GM04503 (cell line): ENCODE measurements around the gene CPLX3.

ENCODE experiments used
- DNase-seq: peaks from one replicate; pipeline ENCODE4 v3.0.0-alpha.2; 2012; ENCODE audit warnings: low read depth

Gene CPLX3

GRCh38 chr15:74788042-74788682 lies 38.3 kb upstream of the CPLX3 start:
- no peak for DNase-seq

GRCh38 chr15:74788683-74789151 lies 37.7 kb upstream of the CPLX3 start:
- DNase-seq = no peak

GRCh38 chr15:74789171-74789631 lies 37.2 kb upstream of the CPLX3 start:
- DNase-seq = no peak

DNA sequence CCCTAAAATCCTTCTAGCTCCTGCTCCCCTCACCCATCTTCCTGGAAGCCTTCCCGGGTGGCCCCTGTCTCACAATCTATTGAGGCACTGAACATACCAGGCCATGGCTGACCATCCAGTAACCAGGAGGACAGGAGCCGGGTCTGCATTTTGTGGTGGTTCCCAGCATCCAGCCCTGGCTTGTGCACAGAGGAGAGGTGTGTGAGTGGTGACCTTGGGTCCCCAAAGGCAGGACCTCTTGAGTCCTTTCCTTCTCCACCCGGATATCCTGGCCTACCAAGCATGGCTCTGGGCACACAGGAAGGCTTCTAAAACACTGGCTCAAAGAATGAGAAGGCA lies 36.7 kb upstream of the CPLX3 start:
- DNase-seq = no peak

DNA sequence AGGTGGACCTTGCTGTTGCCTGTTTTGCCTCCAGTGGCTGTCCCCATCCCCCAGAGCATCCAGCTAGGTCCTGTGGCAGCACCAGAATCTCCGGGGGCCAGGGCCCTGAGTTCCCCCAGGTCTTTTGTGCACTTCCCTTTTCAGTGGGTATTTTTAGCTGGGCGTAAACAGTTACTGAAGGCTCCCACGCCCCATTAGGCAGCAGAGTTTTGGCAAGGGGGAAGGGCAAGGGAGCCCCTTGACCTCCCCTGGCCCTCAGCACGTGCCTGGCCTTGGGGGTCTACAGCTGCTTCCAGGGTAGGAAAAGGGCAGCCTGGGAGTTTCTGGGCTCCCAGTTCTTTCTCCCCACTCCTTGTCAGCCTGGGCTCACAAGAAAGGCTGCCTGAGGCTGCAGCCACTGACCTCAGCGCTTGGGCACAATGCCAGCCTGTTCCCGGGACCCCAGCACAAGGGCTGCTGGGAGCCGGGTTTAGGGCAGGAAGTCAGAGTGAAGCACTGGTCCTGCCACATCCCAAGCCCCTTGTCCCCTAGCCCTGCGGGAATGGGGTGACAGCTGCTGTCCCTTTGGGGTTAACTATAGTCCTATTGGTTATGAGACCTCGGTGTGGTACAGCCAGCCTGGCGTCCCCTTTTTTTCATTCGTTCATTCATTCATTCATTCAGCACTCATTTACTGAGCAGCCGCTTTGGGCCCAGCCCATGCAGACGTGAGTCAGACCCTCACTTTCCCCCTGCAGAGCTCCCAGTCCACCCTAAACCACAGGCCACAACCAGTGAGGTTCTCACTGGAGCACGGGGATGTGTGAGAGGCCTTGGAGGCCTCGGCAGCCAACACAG lies 36.1 kb upstream of the CPLX3 start:
- no peak for DNase-seq

DNA sequence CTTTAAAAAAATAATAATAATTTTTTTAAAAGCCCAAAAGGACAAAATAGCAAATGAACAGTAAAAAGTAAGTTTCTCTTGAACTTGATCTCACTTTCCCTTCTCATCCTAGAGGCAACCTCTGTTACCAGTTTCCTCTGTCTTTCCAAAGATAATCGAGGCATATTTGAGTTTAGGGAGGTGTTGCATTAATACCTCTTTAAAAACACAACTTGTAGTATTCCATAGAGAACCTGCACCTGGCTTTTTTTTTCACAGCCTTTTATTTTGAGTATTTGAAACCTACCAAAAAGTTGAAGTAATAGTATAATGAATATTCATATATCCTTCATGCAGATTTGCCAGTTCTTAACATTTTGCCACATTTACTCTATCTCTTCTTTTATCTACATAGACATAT lies 35.4 kb upstream of the CPLX3 start:
- DNase-seq = no peak

DNA sequence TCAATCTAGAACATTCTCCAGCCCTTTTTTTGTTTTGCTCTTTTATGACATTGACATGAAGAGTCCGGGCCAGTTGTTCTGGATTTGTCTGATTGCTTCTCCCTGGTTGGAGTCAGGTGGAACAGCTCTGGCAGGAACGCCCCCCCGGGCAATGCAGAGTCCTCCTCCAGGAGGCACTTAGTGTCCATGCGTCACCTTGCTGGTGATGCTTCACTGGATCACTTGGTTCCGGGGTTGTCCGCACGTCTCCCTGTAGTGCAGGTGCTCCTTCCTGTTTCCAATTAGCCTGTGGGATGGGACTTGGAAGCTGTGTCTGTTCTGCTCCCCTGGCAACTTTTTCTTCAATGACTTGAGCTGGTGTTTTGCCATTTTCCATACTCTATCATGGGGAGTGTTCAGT lies 34.8 kb upstream of the CPLX3 start:
- no peak for DNase-seq

DNA sequence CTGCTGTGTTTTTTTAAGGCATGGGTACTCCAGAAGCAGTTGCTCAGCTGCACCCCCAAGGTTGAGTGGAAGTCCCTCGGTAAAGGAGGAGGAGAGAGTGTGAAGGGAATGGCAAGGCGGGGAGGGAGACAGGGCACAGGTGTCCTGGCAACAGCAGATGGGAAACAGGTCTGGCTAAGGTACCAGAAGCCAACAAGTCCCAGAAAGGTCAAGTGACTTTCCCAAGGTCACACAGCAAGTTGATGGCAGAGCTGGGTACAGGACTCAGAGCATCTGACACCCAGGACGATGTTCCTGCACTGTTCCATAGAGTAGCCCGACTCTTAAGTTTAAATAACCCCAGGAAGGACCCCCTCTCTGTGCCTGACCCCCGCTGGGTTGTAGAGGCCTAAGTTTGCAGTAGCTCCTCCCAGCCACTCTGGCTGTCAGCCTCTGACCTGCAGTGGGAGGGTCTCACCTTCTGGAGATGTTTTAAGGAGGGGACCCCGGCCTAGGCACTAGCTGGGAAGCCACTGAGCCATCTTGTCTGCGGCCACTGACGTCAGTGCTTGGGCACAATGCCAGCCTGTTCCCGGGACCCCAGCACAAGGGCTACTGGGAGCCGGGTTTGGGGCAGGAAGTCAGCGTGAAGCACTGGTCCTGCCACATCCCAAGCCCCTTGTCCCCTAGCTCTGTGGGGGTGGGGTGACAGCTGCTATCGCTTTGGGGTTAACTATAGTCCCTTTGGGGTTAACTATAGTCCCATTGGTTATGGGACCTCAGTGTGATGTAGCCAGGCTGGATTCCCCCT lies 34.0 kb upstream of the CPLX3 start:
- DNase-seq = no peak

DNA sequence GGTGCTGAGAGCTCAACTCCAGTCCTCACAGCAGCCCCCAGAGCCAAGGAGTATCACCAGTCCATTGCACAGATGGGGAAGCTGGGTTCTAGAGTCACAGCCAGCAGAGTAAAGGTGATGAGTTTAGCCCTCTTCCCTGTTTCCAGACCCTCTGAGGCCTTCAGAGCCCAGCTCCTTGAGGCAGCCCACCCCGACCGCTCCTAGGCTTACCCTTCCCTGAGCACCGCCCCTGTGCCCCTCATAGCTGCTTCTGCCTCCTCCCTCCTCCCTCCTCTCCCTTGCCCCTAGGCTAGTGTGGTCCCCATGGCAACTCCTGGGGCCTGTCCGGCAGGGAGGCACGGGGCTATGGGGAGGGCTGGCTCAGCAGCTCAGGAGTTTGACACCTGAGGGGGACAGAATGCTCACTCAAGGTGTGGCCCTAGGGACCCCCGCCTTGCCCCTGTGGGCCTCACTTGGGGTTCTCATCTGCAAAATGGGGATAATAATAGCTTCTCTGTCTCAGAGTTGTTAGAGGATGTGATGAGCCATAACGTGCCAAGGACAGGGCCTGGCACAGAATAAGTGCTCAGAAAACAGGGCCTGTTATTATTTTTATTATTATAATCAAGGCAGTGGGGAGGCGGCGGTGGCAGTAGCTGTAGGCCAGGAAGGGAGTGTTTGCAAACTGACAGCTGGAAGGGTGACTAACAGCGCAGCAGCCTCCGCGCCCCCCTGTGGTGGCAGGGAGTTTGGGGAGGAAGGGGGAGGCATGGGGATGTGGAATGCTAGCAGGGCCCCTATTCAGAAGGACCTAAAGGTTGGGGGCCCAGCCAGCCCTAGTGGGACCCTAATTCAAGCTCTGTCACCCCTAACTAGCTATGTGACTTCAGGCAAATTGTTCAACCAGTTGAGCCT lies 33.0 kb upstream of the CPLX3 start:
- no peak for DNase-seq

DNA sequence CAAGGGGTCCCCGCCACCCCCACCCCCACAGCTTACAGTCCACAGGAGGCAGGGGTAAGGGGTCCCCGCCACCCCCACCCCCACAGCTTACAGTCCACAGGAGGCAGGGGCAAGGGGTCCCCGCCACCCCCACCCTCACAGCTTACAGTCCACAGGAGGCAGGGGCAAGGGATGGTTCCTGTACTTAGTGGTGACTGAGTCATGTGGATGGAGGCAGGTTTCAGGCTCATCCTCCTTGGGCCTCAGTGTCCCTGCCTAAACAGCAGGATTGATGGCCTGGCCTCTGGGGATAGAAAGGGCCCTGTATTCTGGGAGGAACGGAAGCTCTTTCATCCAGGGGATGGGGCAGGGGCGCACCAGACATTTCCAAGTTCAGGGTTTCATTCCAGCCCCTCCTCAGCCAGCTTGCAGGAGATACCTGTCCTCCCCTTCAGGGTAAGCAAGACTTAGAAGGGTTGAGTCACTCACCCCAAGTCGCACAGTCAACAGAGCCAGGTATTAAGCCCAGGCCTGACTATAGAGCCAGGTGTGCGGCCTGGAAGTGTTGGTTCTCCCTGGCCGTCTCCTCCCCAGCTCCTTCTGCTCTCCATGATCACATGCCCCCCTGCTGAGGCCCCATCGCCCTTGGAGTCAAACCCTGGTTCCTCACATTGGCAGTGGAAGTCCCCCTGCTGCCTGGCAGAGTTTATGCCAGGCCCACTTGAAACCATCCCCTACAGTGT lies 32.0 kb upstream of the CPLX3 start:
- DNase-seq = no peak

DNA sequence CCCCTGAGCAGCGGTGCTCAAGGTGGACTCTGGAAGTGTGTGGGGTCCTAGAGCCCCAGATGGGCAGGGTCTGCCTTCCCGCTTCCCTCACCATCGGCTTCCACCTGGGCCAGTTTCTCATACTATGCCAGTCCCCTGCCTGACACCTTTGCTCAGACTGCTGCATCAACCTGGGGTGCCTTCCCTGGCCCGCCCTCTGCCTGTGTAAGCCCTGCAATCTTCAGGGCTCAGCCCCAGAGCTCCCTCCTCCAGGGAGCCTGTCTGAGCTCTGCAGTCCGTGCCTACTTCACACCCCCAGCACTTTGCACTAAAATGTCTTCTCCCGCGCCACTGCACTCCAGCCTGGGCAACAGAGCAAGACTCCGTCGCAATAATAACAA lies 31.5 kb upstream of the CPLX3 start:
- no peak for DNase-seq

DNA sequence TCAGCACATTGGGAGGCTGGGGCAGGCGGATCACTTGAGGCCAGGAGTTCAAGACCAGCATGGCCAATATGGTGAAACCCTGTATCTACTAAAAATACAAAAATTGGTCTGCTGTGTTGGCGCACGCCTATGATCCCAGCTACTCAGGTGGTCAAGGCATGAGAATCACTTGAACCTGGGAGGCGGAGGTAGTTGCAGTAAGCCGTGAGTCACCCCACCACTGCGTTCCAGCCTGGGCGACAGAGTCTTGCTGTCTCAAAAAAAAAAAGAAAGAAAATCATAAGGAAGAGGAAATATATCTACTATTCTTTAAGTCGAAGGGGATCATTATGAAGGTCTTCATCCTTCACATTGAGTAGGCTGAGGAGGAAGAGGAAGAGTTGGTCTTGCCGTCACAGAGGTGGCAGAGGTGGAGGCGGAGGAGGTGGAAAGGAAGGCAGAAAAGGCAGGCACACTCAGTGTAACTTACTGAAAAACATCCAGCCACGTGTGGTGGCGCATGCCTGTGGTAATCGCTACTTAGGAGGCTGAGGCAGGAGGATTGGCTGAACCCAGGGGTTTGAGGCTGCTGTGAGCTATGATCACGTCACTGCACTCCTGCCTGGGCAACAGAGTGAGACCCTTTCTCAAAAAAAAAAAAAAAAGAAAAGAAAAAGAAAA lies 30.3 kb upstream of the CPLX3 start:
- no peak for DNase-seq

DNA sequence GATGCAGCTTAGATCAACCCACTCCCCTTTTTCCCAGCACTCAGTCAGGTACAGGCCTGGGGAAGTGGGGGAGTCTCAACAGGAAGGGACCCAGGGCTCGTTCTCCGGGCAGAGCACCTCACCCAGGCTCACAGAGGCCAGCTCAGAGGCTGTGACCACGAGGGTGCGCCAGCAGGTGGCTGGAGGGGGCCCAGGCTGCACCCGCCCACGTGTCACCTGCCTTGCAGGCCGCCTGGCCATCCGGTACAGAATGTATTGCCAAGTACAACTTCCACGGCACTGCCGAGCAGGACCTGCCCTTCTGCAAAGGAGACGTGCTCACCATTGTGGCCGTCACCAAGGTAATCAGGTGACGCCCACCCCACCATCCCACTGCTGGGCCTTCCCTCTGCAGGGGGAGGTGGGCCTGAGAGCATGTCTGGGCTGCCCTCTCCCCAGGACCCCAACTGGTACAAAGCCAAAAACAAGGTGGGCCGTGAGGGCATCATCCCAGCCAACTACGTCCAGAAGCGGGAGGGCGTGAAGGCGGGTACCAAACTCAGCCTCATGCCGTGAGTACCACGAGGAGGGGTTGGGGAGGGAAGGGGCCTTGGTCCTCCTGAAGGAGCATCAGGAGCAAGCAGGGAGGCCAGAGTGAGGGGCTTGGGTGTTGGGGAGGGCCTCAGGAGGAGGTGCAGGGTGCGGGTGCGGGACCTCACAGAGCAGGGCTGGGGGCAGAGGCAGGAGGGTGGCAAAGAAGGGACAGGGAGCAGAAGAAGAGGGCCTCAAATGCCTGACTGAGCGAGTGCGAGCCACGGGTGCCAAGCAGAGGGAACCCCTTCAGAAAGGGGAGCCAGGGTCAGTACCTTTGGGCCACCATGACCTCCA lies 27.8 kb upstream of the CPLX3 start:
- DNase-seq = no peak

DNA sequence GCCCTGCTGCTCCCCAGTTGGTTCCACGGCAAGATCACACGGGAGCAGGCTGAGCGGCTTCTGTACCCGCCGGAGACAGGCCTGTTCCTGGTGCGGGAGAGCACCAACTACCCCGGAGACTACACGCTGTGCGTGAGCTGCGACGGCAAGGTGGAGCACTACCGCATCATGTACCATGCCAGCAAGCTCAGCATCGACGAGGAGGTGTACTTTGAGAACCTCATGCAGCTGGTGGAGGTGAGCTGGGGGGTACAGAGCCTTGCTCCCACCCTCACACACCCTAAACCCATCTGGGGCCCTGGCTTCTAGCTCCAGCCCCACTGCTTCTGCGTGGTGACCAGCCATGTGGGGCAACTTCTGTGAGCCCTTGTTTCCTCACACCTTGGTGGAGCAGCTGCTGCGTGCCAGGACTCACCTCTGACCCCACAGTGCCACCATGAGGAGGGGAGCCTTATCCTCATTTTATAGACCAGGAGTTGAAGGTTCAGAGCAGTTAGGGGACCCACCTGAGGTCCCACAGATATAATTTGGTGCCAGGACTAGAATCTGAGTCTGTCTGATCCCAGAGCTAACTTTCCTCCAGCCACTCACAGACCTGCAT lies 27.1 kb upstream of the CPLX3 start:
- no peak for DNase-seq

DNA sequence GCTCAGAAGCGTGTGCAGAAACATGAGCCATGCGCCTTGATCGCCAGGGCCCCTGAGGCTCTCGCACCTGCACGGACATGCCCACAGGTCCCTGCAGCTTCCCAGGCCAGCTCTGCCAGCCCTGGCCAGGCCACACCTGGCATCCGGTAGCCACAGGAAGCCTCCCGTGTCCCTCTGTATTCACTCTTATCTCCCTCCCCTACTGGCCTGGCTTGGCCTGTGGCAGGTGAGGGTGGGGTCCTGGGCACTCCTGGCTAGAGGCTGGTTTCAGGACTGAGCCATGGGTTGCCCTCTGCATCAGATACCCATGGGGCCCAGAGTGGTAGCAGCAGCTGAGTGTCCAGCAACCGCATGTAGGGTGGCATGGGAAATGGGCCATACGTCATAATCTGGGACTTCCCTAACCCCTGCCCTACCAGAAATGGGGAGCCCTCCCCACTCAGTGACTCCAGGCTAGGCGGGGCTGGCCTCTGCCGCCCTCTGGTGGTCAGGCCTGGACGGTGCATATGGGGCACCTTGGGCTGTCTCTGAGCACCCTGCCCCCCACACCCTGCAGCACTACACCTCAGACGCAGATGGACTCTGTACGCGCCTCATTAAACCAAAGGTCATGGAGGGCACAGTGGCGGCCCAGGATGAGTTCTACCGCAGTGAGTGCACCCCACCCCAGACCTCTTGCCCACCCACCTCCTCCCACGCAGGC lies 26.4 kb upstream of the CPLX3 start:
- DNase-seq = no peak

DNA sequence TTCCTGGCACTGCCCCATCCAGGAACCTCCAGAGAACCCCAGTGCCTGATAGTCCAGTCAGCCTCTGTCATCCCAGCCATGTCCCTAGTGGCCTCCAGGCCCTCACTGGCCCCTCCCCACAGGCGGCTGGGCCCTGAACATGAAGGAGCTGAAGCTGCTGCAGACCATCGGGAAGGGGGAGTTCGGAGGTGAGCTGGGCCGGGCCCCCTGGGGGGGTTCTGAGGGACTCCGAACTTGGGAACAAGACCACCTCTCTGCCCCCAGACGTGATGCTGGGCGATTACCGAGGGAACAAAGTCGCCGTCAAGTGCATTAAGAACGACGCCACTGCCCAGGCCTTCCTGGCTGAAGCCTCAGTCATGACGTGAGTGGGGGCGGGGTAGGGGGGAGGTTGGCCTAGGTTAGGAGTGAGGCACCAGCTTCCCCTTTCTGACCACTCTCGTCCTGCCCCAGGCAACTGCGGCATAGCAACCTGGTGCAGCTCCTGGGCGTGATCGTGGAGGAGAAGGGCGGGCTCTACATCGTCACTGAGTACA lies 25.8 kb upstream of the CPLX3 start:
- no peak for DNase-seq

GRCh38 chr15:74801311-74801997 lies 25.0 kb upstream of the CPLX3 start:
- no peak for DNase-seq

GRCh38 chr15:74802290-74802689 lies 24.1 kb upstream of the CPLX3 start:
- DNase-seq = no peak
